HG03025 (cell line): ENCODE results near the gene HSPH1.
"Not testable (repeated sequence)": the region's sequence is repeated elsewhere in the genome, so short reads cannot be mapped to it uniquely, and the experiment has no call there.

Experiments used
- ATAC-seq: cut with Tn5 transposase; IDR thresholded peaks from one replicate; pipeline ENCODE4 v1.9.1; 2021; ENCODE audit warnings: mild to moderate bottlenecking, moderate library complexity; ENCODE audit not compliant: unreplicated experiment, low FRiP score

HSPH1 gene

DNA sequence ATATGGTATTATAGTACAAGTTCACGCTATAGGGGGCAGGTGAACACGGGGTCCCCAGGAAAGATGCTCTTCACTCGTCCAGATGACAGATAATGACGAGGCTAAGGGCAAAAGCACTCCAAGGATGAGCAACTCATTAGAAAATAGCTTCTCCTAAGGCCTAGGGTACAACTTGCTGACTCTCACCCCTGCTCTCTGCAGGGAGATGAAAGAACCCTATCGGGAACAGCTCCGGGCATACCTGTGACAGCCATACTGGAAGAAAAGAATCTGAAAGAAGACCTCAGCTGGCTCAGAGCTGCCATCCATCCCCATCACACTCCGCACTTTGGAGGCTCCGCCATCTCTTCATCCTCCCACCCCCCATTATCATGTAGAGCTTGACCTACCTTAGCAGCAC lies 17.5 kb upstream of the HSPH1 start:
- no peak for ATAC-seq

GRCh38 chr13:31177813-31178495 lies 16.2 kb upstream of the HSPH1 start:
- not testable (repeated sequence) for ATAC-seq

- ATAC-seq, result no peak
Measured at GRCh38 chr13:31175847-31176532, 14.3 kb upstream of the HSPH1 start.

DNA sequence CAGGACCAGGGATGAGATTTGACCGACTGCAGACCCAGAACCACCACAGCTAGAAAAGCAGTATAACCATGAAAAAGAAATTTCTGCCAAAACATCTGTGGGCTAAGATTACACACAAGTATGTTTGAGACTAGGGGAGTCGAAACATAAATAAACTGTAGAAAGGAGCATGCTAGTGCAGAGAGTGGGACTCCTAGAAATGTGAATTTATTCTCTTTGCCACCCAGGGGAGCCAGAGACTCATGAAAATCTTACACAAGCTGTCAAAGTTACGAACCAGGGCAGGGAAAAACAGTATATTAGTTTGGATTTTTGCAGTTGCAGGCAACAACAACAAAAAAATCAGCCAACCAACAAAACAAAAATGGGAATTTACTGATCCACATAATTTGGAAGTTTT lies 12.3 kb upstream of the HSPH1 start:
- ATAC-seq, result no peak

DNA sequence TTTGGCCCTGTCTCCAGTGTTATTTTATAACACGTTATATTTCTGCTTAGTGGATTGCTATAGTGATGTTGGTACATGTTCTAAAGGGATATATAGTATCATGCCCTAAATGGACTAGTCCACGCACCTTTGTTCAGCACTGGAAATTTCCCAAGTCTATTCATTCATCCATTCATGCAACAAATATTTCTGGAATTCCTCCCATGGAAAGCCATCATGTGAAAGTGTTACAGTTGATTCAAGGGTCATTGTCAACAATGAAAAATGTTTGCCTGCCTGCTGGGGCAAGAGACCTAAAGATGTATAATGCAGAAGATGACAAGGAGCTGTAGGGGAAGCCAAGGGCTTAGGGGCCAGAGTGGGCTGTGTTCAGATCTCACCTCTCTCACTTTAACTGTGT lies 10.8 kb upstream of the HSPH1 start:
- no peak for ATAC-seq

- no peak for ATAC-seq
Measured at GRCh38 chr13:31172001-31172400, 10.3 kb upstream of the HSPH1 start.

GRCh38 chr13:31168736-31169135 lies 7.0 kb upstream of the HSPH1 start:
- no peak for ATAC-seq

GRCh38 chr13:31168166-31168565 lies 6.5 kb upstream of the HSPH1 start:
- ATAC-seq, result peak; percentile 62

- ATAC-seq, result no peak
Measured at GRCh38 chr13:31167490-31167889, 5.8 kb upstream of the HSPH1 start.

DNA sequence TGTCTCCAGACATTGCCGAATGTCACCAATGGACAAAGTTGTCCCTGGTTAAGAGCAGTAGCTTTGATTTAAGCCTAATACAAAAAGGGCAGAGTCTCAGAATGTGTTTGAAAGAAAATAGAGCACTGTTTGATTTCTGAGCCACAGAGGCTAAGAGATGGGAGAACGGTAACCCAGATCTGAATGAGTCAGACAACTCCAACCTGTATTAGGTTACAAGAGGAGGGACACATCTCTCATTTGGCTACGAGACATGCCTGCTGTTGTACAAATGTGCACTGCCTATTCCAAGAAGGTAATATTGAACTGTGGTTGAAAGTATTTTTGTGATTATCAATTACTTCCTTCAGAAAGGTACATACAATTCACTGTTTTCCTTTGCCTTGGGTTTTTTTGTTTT lies 4.9 kb upstream of the HSPH1 start:
- no peak for ATAC-seq

DNA sequence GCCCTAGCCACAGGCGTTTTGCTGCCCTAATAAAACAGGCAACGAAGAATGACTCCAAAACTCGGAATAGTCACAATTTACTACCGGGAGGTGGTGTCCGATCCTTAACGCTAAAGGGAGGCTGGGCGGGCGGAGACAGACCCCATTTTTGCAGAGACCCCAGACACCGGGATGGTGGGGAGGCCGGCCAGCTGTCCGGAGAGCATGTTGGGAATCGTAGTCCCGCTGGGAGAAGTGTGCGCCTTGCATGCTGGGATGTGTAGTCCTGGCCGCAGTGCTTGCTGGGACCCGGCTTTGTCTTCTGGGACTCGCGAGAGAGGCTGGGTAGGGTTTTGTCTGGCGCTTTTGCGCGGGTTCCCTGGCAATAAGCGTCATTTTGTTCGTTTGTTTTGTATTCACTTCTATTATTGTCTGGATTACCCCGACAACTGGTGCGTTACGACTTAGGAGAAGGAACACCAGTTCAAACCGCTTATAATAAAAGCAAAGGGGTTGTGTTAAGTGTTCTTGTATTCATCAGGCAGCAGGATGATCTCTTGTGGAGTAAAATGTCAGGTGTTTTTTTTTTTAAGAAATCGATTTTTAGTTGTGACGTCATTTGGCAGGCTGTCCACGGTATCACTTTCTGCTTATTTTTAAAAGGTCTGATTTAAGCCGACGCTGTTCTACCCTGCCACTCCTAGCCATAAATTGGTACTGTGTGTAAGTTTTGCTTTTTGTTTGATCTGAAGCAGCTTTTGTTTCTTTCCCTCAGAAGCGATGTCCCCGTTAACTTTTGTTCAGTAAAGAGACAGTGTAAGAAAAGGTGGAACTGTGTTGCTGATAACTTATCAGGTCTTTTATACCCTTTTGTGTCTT lies 676 bp upstream of the HSPH1 start:
- peak; percentile 88 for ATAC-seq

- ATAC-seq, result peak; percentile 22
Measured at GRCh38 chr13:31160857-31161556, 697 bp downstream of the HSPH1 start.

DNA sequence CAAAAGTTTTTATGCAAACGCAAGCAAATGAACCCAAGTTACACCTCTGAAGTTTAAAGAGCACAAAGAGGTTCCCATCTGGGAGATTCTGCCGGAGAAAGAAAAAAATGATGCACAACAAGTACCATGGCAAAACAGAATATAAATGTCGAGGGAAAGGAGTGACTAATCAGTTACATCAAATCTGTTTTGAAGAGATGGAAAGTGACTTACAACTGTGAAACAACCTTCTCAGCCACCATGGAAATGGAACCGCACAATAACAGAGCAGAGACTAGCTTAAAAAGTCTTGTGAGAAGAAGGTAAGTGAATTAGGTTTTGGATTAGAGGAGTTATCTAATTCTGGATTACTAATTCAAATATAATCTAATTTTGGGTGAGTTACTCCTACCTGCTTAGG lies 2.4 kb downstream of the HSPH1 start:
- ATAC-seq, result no peak

- ATAC-seq, result no peak
Measured at GRCh38 chr13:31154939-31155338, 6.8 kb downstream of the HSPH1 start.

GRCh38 chr13:31151837-31152236 lies 9.9 kb downstream of the HSPH1 start:
- ATAC-seq, result no peak

DNA sequence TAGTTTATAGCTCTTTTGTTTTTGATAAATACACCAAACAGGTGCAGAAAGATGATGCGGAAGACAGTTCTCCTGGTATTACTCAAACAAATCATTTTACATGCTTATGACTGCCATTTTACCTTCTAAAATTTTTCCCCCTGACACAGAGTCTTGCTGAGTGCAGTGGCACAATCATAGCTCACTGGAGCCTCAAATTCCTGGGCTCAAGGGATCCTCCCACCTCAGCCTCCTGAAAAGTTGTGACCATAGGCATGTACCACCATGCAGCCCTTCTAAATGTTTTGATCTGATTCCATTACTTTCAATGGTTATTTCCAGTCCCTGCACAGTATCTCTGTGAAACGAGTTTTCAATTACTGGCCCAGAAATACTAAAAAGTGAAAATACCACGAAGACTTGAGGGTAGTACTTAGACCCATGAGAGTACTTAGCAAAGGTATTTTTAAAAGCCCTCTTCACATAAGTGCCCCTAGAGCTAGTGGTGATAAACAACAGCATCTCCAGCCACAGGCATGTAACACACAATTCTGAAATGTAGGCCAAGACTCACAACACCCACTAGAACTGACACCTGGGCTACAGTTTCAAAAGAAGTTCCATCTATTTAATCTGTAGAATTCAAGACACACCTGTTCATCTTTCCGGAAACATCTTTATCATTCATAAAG lies 11.3 kb downstream of the HSPH1 start:
- ATAC-seq, result no peak

GRCh38 chr13:31149604-31150003 lies 12.1 kb downstream of the HSPH1 start:
- ATAC-seq, result no peak

GRCh38 chr13:31145417-31145816 lies 16.3 kb downstream of the HSPH1 start:
- no peak for ATAC-seq

GRCh38 chr13:31138515-31138914 lies 23.2 kb downstream of the HSPH1 start:
- no peak for ATAC-seq

- no peak for ATAC-seq
Measured at GRCh38 chr13:31136724-31137123, 25.0 kb downstream of the HSPH1 start.
